ENCODE measurements around the gene TOPBP1.

DNA sequence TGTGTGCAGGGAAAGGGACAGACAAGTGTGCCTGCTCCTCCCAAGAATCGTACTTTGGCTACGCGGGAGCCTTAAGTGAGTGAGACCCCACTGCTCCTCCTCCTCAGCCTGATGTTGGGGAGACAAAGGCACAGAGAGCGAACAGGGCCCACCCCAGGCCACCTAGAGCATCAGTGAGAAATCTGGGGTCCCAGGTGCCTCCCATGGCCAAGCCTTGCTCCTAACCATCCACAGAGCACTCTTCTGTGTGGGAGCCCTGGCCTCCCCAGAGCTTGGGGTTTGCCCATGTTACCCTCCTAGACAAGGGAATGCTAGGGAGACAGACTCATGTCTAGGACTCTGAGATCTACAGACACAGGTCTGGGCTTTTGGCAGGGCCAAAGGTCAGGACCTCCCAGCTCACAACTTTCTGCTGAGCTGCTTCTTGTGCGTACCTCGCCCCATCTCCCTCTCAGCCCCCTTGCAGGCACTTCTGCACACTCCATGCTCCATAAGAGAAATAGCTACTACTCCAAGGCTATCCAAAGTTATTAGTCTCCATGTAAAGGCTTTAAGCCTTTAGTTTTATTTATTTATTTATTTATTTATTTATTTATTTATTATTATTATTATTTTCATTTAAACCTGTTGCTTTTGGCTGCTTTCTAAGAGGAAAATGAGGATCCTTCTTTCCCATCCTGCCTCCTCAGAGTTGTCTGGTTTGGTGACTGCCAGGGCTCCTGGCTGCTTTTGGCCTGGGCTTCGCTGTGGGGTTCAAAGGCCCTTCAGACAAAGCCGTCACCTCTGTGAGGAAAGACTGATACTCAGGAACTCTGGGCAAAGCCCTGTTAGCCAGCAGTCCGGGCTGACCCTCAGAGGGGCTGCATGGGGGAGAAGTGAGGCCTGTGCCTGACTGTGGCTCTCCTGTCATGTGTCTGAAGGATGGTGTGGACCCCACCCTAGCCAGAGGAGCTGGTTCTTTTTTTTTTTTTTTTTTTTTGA lies 32.8 kb upstream of the TOPBP1 start:
- TF ChIP-seq POLR2A (IDR thresholded peaks at IDR 0.05) = no peak
- TF ChIP-seq CTCF (IDR thresholded peaks at IDR 0.05 in 4 of 5, conservative IDR thresholded peaks at IDR 0.05 in 1 of 5) = no peak

All from gastrocnemius medialis (tissue), 4 donors.